SK-N-SH (cell line): Measurements from ENCODE around the gene KIZ. TPM values are rescaled to one million over a fixed set of nuclear protein-coding genes. Genes with fewer than 3 reads are reported as not detected.

ENCODE experiments used
- CTCF ChIA-PET: fragments of 300-600, 350-600 bp; formaldehyde crosslinking; extraction: SDS; loops from one replicate; lab custom pipeline; 2021; lab: Yijun Ruan, JAX
- POLR2A ChIA-PET: fragments of 350-600 bp; sonication (Branson Sonifier 250); formaldehyde crosslinking; extraction: SDS; loops from one replicate; lab custom pipeline; 2020; ENCODE audit warnings: antibody characterized with exemption, inconsistent platforms; lab: Yijun Ruan, JAX
- DNase-seq: peaks from one replicate; pipeline ENCODE4 v3.0.0; 2012
- H2AFZ ChIP-seq: fragments of 200-600 bp; sonication (generic); 2 replicates; pipeline ENCODE4 v1.8.1; 2016; ENCODE audit warnings: antibody characterized with exemption, mild to moderate bottlenecking, low read depth
- H3F3A ChIP-seq: fragments of 200-600 bp; sonication (generic); replicated peaks from 2 replicates; pipeline ENCODE3; 2016; ENCODE audit warnings: antibody characterized with exemption, mild to moderate bottlenecking; ENCODE audit not compliant: insufficient read depth
- H3K27ac ChIP-seq, 2 experiments: fragments of 200-500 bp in 1 of 2; fragments of 200-600 bp in 1 of 2; sonication (Bioruptor generic) in 1 of 2; sonication (generic), shearing (Covaris generic) in 1 of 2; 2 replicates each; pipeline versions ENCODE4 v1.5.1 to v1.6.1; 2014 to 2016; ENCODE audit warnings: low read depth in 2 of 2, inconsistent platforms in 1 of 2, low read length in 1 of 2, mild to moderate bottlenecking in 1 of 2, mixed read lengths in 1 of 2
- H3K27me3 ChIP-seq: fragments of 200-600 bp; sonication (generic), shearing (Covaris generic); 2 replicates; pipeline ENCODE4 v1.6.1; 2016; ENCODE audit warnings: mixed run types; ENCODE audit not compliant: insufficient read depth
- H3K36me3 ChIP-seq, 2 experiments: fragments of 200-500 bp in 1 of 2; fragments of 200-600 bp in 1 of 2; sonication (Bioruptor generic) in 1 of 2; sonication (generic) in 1 of 2; replicated peaks in 1 of 2; 2 replicates each; pipeline versions ENCODE3 to v1.5.1; 2014 to 2016; ENCODE audit warnings: low read length in 1 of 2, mild to moderate bottlenecking in 1 of 2; ENCODE audit not compliant: insufficient read depth in 2 of 2, control insufficient read depth in 1 of 2
- H3K4me1 ChIP-seq, 2 experiments: fragments of 200-500 bp in 1 of 2; fragments of 200-600 bp in 1 of 2; sonication (Bioruptor generic) in 1 of 2; sonication (generic), shearing (Covaris generic) in 1 of 2; 2 replicates each; pipeline versions ENCODE4 v1.5.1 to v1.6.1; 2014 to 2016; ENCODE audit warnings: low read depth in 1 of 2, low read length in 1 of 2, mixed run types in 1 of 2; ENCODE audit not compliant: insufficient read depth in 2 of 2, control insufficient read depth in 1 of 2
- H3K4me2 ChIP-seq: fragments of 200-600 bp; sonication (generic), shearing (Covaris generic); 2 replicates; pipeline ENCODE4 v1.6.1; 2017; ENCODE audit warnings: mixed run types
- H3K4me3 ChIP-seq, 2 experiments: fragments of 200-500 bp in 1 of 2; fragments of 200-600 bp in 1 of 2; sonication (Bioruptor generic) in 1 of 2; sonication (generic), shearing (Covaris generic) in 1 of 2; 2 replicates each; pipeline versions ENCODE4 v1.5.1 to v1.8.1; 2014 to 2016; ENCODE audit warnings: low read depth in 2 of 2, inconsistent platforms in 1 of 2, low read length in 1 of 2, mild to moderate bottlenecking in 1 of 2, mixed read lengths in 1 of 2, moderate library complexity in 1 of 2
- H3K79me2 ChIP-seq: fragments of 200-600 bp; sonication (generic); 2 replicates; pipeline ENCODE4 v1.8.1; 2017; ENCODE audit warnings: mild to moderate bottlenecking; ENCODE audit not compliant: insufficient read depth
- H3K9ac ChIP-seq: fragments of 200-600 bp; sonication (generic); 2 replicates; pipeline ENCODE4 v1.6.1; 2017; ENCODE audit warnings: mixed run types
- H3K9me2 ChIP-seq: fragments of 200-600 bp; sonication (generic); 2 replicates; pipeline ENCODE4 v1.6.1; 2017; ENCODE audit warnings: mixed run types
- H3K9me3 ChIP-seq: fragments of 200-600 bp; sonication (generic); 2 replicates; pipeline ENCODE4 v1.6.1; 2017; ENCODE audit warnings: mixed run types, mild to moderate bottlenecking, moderate library complexity
- H4K20me1 ChIP-seq: fragments of 200-600 bp; sonication (generic); 2 replicates; pipeline ENCODE4 v1.6.1; 2017; ENCODE audit warnings: mild to moderate bottlenecking, mixed run types; ENCODE audit not compliant: insufficient read depth
- EP300 ChIP-seq, 2 experiments: IDR thresholded peaks; 2 replicates each; pipeline versions ENCODE4 v1.4.0 to v1.6.1; 2012; ENCODE audit warnings: borderline replicate concordance in 1 of 2, low read depth in 1 of 2, low read length in 1 of 2
- FOSL2 ChIP-seq: IDR thresholded peaks from 2 replicates; pipeline ENCODE4 v1.4.0; 2012; ENCODE audit warnings: low read depth, mild to moderate bottlenecking, moderate library complexity, borderline replicate concordance
- GABPA ChIP-seq: IDR thresholded peaks from 2 replicates; pipeline ENCODE4 v1.4.0; 2012; ENCODE audit warnings: low read depth, mild to moderate bottlenecking
- GATA2 ChIP-seq: sonication (generic); formaldehyde crosslinking; IDR thresholded peaks from 2 replicates; pipeline ENCODE4 v1.5.0; 2020; ENCODE audit warnings: mild to moderate bottlenecking, missing genetic modification reagents
- JUND ChIP-seq: IDR thresholded peaks from 2 replicates; pipeline ENCODE4 v1.4.0; 2012
- MEF2A ChIP-seq: IDR thresholded peaks from 2 replicates; pipeline ENCODE4 v1.4.0; 2012; ENCODE audit warnings: low read depth, borderline replicate concordance
- NRF1 ChIP-seq: IDR thresholded peaks from 2 replicates; pipeline ENCODE4 v1.6.1; 2012; ENCODE audit warnings: low read depth, mild to moderate bottlenecking, low read length
- POLR2AphosphoS5 ChIP-seq: IDR thresholded peaks from 2 replicates; pipeline ENCODE4 v1.6.1; 2012; ENCODE audit warnings: low read depth, low read length
- RAD21 ChIP-seq: IDR thresholded peaks from 2 replicates; pipeline ENCODE4 v1.6.1; 2012; ENCODE audit warnings: mild to moderate bottlenecking, low read length
- RCOR1 ChIP-seq: fragments of 150-350 bp; IDR thresholded peaks from 2 replicates; pipeline ENCODE4 v1.6.1; 2017; ENCODE audit warnings: antibody characterized with exemption, low read length
- SIN3A ChIP-seq: IDR thresholded peaks from 2 replicates; pipeline ENCODE4 v1.6.1; 2012; ENCODE audit warnings: low read depth, mild to moderate bottlenecking, low read length, moderate library complexity, borderline replicate concordance
- TAF1 ChIP-seq: IDR thresholded peaks from 2 replicates; pipeline ENCODE4 v1.6.1; 2012; ENCODE audit warnings: low read depth, mild to moderate bottlenecking, low read length, moderate library complexity, borderline replicate concordance
- TEAD4 ChIP-seq: IDR thresholded peaks from 2 replicates; pipeline ENCODE4 v1.4.0; 2012; ENCODE audit warnings: mild to moderate bottlenecking, borderline replicate concordance; ENCODE audit not compliant: insufficient read depth
- YY1 ChIP-seq: IDR thresholded peaks from 2 replicates; pipeline ENCODE4 v1.4.0; 2012; ENCODE audit warnings: low read depth, mild to moderate bottlenecking
- WGBS: methylation state at CpG from one replicate; pipeline ENCODE4 v1.1.6; 2017; ENCODE audit warnings: low lambda C conversion rate; 5-methylcytosine and 5-hydroxymethylcytosine counted together
- polyA plus RNA-seq, 3 experiments: library from polyadenylated mRNA; depleted of rRNA; stranded (reverse); fragments of >200 nt; gene quantifications; 2 replicates each; pipeline ENCODE4 v1.2.3, GENCODE V29; 2012
- TF ChIP-seq, protein P1 (sequence below): IDR thresholded peaks from 2 replicates; pipeline ENCODE4 v1.4.0; 2012; ENCODE audit warnings: low read depth, borderline replicate concordance
- TF ChIP-seq, protein P2 (sequence below): fragments of 150-350 bp; IDR thresholded peaks from 2 replicates; pipeline ENCODE4 v1.6.1; 2017; ENCODE audit warnings: antibody characterized with exemption, low read length, low read depth, borderline replicate concordance
- TF ChIP-seq, protein P3 (sequence below): IDR thresholded peaks from 2 replicates; pipeline ENCODE4 v1.4.0; 2012; ENCODE audit warnings: low read depth, borderline replicate concordance
- TF ChIP-seq, protein P4 (sequence below): fragments of 200-600 bp; sonication (generic); IDR thresholded peaks from 2 replicates; pipeline ENCODE4 v1.6.1; 2017; ENCODE audit warnings: antibody characterized with exemption, mild to moderate bottlenecking, moderate library complexity
- TF ChIP-seq, protein P5 (sequence below): IDR thresholded peaks from 2 replicates; pipeline ENCODE4; 2012
- TF ChIP-seq, protein P6 (sequence below): fragments of 150-350 bp; IDR thresholded peaks from 2 replicates; pipeline ENCODE4 v1.6.1; 2016; ENCODE audit warnings: mild to moderate bottlenecking, low read depth, low read length

Gene KIZ
- polyA plus RNA-seq, 1 of the 3 experiments (the other 2 are of a cell fraction), result 3.9 TPM

DNA sequence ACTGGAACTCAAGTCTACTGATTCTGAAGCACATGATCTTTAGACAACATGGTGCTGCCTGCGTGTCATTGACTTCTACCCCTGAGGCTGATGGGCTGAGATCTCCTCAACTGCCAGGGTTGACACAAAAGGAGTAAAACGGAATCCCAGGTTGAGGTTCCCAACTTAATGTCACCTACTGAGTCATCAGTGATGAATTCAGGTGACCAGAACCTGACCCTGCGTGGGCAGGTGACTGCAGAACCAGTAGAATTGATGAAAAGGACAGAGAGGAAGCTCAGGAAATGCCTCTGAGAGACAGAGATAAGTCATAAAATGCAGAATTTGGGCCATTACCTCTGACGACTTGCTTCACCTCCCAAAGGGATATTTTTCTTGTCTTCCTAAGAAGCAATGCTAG lies 7.7 kb upstream of the KIZ start (continued):
- TF ChIP-seq, protein P1, sequence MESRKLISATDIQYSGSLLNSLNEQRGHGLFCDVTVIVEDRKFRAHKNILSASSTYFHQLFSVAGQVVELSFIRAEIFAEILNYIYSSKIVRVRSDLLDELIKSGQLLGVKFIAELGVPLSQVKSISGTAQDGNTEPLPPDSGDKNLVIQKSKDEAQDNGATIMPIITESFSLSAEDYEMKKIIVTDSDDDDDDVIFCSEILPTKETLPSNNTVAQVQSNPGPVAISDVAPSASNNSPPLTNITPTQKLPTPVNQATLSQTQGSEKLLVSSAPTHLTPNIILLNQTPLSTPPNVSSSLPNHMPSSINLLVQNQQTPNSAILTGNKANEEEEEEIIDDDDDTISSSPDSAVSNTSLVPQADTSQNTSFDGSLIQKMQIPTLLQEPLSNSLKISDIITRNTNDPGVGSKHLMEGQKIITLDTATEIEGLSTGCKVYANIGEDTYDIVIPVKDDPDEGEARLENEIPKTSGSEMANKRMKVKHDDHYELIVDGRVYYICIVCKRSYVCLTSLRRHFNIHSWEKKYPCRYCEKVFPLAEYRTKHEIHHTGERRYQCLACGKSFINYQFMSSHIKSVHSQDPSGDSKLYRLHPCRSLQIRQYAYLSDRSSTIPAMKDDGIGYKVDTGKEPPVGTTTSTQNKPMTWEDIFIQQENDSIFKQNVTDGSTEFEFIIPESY, result no peak

DNA sequence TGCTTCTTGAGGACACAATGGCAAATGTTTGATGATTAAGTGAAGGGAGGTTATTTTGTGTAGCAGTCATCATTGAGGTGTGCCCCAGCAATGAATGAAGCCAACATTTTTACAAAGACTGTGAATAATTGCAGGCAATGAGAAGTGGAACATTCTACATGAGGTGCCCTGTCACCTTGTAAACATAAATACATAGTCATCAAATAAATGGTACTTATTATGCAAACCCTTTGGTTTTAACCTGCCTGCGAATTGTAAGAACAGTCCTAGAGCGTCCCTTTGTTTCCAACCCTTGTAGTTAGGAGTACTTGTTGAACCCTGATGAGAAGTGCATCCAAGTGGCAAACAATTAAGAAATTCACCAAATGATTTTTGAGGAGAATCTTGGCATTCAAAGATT lies 7.1 kb upstream of the KIZ start:
- Histone ChIP-seq H4K20me1 (no peaks in the 10 kb centered on the region), H3F3A (no peaks in the 10 kb centered on the region), H3K4me2 (no peak overlapping the region), H2AFZ (no peak overlapping the region), H3K79me2 (no peaks in the 10 kb centered on the region), H3K9ac (no peak overlapping the region), H3K4me1 (no peaks in the 10 kb centered on the region), H3K4me3 (no peak overlapping the region), H3K27me3 (peaks cover 15% of the 10 kb centered on the region), H3K9me2 (no peaks in the 10 kb centered on the region), H3K36me3 (no peaks in the 10 kb centered on the region), H3K27ac (no peak overlapping the region), H3K9me3 (no peaks in the 10 kb centered on the region)
- ChIA-PET CTCF (no interaction called here), POLR2A (no interaction called here)
- DNase-seq, result no peak
- 35% methylated on average over 2 of the region's 2 CpGs for WGBS
- no peak for TF ChIP-seq RCOR1
- TF ChIP-seq RAD21, result no peak
- TF ChIP-seq SIN3A, result no peak
- TF ChIP-seq EP300 (IDR thresholded peaks at IDR 0.05; ENCODE audit: borderline replicate concordance in 1 of 2, low read depth in 1 of 2, low read length in 1 of 2), result no peak
- TF ChIP-seq, protein P2, sequence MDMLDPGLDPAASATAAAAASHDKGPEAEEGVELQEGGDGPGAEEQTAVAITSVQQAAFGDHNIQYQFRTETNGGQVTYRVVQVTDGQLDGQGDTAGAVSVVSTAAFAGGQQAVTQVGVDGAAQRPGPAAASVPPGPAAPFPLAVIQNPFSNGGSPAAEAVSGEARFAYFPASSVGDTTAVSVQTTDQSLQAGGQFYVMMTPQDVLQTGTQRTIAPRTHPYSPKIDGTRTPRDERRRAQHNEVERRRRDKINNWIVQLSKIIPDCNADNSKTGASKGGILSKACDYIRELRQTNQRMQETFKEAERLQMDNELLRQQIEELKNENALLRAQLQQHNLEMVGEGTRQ, result no peak
- TF ChIP-seq, protein P3, sequence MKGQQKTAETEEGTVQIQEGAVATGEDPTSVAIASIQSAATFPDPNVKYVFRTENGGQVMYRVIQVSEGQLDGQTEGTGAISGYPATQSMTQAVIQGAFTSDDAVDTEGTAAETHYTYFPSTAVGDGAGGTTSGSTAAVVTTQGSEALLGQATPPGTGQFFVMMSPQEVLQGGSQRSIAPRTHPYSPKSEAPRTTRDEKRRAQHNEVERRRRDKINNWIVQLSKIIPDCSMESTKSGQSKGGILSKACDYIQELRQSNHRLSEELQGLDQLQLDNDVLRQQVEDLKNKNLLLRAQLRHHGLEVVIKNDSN, result no peak
- TF ChIP-seq JUND, result no peak
- TF ChIP-seq, protein P4, sequence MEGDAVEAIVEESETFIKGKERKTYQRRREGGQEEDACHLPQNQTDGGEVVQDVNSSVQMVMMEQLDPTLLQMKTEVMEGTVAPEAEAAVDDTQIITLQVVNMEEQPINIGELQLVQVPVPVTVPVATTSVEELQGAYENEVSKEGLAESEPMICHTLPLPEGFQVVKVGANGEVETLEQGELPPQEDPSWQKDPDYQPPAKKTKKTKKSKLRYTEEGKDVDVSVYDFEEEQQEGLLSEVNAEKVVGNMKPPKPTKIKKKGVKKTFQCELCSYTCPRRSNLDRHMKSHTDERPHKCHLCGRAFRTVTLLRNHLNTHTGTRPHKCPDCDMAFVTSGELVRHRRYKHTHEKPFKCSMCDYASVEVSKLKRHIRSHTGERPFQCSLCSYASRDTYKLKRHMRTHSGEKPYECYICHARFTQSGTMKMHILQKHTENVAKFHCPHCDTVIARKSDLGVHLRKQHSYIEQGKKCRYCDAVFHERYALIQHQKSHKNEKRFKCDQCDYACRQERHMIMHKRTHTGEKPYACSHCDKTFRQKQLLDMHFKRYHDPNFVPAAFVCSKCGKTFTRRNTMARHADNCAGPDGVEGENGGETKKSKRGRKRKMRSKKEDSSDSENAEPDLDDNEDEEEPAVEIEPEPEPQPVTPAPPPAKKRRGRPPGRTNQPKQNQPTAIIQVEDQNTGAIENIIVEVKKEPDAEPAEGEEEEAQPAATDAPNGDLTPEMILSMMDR, result no peak
- TF ChIP-seq, protein P5, sequence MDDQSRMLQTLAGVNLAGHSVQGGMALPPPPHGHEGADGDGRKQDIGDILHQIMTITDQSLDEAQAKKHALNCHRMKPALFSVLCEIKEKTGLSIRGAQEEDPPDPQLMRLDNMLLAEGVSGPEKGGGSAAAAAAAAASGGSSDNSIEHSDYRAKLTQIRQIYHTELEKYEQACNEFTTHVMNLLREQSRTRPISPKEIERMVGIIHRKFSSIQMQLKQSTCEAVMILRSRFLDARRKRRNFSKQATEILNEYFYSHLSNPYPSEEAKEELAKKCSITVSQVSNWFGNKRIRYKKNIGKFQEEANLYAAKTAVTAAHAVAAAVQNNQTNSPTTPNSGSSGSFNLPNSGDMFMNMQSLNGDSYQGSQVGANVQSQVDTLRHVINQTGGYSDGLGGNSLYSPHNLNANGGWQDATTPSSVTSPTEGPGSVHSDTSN, result no peak
- TF ChIP-seq, protein P6, sequence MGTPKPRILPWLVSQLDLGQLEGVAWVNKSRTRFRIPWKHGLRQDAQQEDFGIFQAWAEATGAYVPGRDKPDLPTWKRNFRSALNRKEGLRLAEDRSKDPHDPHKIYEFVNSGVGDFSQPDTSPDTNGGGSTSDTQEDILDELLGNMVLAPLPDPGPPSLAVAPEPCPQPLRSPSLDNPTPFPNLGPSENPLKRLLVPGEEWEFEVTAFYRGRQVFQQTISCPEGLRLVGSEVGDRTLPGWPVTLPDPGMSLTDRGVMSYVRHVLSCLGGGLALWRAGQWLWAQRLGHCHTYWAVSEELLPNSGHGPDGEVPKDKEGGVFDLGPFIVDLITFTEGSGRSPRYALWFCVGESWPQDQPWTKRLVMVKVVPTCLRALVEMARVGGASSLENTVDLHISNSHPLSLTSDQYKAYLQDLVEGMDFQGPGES, result no peak
- no peak for TF ChIP-seq NRF1
- no peak for TF ChIP-seq TEAD4
- TF ChIP-seq TAF1, result no peak
- no peak for TF ChIP-seq MEF2A
- no peak for TF ChIP-seq POLR2AphosphoS5
- no peak for TF ChIP-seq YY1
- TF ChIP-seq GABPA, result no peak
- no peak for TF ChIP-seq FOSL2
- no peak for TF ChIP-seq GATA2
- TF ChIP-seq, protein P1, result no peak
